ENCODE measurements around the gene FBXO15.

FBXO15 gene

DNA sequence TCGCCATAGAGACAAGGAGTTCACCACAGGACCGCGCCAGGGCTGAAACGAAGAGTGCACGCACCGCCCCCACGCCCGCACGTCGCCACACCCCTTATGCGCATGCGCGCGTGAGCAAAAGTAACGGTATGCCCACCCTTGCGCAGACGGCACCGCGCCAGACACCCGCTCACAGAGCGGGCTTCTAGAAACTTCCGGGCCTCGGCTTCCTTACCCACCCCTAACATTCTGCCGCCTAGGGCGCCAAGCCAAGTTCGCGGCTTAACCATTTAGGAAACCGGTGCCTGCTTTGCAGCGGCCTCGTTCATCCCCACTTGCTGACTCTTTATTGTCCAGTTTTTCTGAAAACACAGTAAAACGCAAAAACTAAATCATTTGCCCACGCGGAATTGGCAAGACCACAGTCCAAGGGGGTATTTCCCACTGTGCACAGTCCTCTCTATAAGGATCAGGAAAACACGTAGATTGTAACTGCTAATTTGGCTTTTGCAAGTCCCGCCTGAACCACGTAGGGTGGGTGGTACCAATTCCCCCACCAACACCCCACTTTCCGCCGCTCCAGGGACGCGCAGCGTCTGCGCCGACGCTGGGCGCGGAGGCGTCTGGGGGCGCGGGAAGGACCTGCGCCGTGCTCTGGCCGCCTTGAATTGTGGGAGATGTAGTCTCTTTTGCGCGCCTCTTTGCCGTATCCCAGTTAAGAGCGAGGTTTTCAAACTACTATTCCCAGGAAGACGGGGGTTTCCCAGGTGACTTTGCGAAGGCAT, at the start of gene FBXO15, which contains the start of gene TIMM21:
Gene FBXO15, minus strand, starts transcription at position 56 of the 764 bp plus-strand sequence. Its CDS starts 49 bp downstream, at position 7.
Gene TIMM21, plus strand, starts transcription at position 745 of the 764 bp plus-strand sequence. CDS start 286 bp downstream, outside the sequence.
- DNase-seq (ENCODE audit: low read depth, low spot score) = peak; percentile 94

- peak; percentile 32 for DNase-seq (ENCODE audit: low read depth, low spot score)
Observed at GRCh38 chr18:74196220-74197119, 48.8 kb upstream of the FBXO15 start.

- DNase-seq (ENCODE audit: low read depth, low spot score) = no peak
Observed at GRCh38 chr18:74194691-74195090, 47.1 kb upstream of the FBXO15 start.

- DNase-seq (ENCODE audit: low read depth, low spot score) = no peak
Observed at GRCh38 chr18:74191577-74191976, 43.9 kb upstream of the FBXO15 start.

GRCh38 chr18:74190086-74190485, 42.5 kb upstream of the FBXO15 start:
- no peak for DNase-seq (ENCODE audit: low read depth, low spot score)

DNA sequence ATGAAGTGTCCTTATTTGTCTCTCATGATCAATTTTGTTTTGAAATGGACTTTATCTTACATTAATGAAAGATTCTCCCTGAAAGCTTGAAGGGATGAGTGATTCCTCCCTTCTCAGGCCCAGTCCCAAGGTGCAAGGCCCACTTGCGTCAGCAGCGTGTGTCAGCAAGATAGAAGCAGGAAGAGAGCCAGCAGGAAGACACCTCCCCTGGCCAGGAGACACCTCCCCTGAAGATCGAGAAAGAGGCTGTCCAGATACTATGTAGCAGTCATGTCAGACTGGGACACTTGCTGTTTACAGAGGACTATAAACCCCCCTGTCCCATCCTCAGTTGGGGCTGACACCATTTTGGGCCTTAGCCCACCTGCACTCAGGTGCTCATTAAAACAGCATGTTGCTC, 39.0 kb upstream of the FBXO15 start:
- no peak for DNase-seq (ENCODE audit: low read depth, low spot score)

DNA sequence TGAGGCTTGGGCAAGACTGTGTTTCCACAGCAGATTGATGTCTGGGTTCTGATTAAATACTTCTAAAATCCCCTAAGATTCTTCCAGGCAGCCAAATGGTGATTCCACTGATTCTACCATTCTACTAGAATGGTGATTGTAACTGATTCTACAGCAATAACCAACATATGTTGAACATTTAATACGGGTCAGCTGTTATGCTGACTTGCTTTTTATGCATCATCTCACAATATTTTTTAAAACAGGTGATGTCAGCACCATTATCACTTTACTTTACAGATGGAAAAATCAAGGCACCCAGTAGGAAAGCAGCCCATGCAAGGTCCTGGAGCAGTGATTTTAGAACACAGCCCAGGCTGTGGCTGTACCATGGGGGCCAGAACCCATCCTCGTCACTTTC, 38.2 kb upstream of the FBXO15 start:
- DNase-seq (ENCODE audit: low read depth, low spot score) = no peak

GRCh38 chr18:74184875-74185274, 37.2 kb upstream of the FBXO15 start:
- DNase-seq (ENCODE audit: low read depth, low spot score) = no peak

DNA sequence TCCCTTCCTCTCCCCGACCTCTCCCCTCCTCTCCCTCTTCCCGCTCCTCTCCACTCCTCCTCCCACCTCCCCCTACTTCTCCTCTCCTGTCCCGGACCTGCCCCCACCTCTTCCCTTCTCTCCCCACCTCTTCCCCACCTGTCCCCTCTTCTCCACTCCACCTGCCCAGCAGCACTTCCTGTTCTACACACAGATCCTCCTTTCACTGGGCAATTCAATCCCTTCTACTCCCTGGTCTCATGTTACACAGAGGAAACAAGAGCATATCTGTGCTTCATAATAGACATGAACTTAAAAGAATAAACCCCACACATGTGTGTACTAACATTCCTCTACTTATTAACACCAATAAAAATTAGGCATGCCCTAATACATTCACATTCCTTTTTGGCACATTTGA, 35.5 kb upstream of the FBXO15 start:
- no peak for DNase-seq (ENCODE audit: low read depth, low spot score)

DNA sequence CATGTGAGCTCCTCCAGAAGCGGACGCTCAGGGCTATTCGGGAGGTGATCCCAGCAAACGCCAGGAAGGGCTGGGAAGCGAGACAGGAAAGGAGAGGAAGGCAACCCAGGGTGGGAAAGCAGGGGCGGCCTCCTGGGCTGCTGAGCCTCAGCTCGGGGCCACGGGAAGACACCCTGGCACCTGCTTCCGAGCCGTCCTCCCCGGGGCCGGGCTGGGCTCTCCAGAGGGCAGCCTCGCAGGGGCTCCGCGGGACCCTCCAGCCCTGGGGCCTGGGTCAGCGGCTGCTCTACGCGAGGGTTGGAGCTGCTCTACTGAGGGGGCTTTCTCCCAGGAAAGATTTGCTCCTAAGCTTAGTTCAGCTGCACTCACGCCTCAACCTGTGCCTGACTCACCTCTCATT, 34.7 kb upstream of the FBXO15 start:
- DNase-seq (ENCODE audit: low read depth, low spot score) = no peak

GRCh38 chr18:74179623-74180199, 32.1 kb upstream of the FBXO15 start:
- DNase-seq (ENCODE audit: low read depth, low spot score) = no peak

GRCh38 chr18:74178884-74179283, 31.2 kb upstream of the FBXO15 start:
- no peak for DNase-seq (ENCODE audit: low read depth, low spot score)

GRCh38 chr18:74175658-74176057, 28.0 kb upstream of the FBXO15 start:
- DNase-seq (ENCODE audit: low read depth, low spot score) = no peak

DNA sequence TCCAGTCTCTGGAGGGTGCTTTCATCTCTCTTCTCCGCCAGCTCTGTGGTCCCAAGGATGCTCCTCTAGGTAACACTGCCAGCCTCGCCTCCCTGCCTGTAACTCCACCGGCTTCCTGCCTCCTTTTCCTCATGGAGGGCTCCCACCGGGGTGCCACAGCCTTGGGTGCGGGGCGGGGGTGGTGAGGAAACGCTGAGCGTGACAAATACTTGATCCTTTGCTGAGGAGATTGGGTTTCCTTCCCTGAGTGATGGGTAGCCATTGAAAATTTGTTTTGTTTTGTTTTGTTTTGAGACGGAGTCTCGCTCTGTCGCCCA, 25.8 kb upstream of the FBXO15 start:
- no peak for DNase-seq (ENCODE audit: low read depth, low spot score)

DNA sequence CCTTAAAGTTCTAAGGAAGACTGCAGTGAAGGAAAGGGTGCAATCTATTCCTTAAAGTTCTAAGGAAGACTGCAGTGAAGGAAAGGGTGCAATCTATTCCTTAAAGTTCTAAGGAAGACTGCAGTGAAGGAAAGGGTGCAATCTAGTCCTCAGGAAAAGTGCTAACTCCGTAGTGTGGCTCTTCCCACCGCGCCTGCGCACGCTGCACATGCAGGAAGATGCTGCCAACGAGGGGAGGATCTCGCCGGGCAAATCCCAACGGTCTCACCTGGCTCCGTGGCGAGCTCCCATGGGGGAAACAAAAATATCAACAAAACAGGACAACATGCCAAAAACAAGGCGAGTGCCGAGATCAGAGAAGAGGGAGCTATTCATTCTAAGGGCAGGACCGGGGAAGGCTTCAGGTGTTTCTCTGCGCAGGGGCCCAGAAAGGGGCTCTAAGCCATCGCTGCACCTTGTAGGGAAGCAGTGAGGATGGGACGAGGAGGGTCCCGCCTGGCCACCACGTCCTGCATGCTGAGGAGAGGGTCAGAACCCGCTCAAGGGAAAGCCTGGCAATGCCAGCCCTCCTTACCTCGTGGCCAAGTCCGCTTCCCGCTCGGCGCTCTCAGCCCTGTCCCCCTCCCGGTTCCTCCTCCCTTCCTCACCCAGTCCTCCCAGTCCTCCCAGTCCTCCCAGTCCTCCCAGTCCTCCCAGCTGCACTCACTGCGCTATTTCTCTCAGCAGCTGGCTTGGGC, 25.2 kb upstream of the FBXO15 start:
- no peak for DNase-seq (ENCODE audit: low read depth, low spot score)

DNA sequence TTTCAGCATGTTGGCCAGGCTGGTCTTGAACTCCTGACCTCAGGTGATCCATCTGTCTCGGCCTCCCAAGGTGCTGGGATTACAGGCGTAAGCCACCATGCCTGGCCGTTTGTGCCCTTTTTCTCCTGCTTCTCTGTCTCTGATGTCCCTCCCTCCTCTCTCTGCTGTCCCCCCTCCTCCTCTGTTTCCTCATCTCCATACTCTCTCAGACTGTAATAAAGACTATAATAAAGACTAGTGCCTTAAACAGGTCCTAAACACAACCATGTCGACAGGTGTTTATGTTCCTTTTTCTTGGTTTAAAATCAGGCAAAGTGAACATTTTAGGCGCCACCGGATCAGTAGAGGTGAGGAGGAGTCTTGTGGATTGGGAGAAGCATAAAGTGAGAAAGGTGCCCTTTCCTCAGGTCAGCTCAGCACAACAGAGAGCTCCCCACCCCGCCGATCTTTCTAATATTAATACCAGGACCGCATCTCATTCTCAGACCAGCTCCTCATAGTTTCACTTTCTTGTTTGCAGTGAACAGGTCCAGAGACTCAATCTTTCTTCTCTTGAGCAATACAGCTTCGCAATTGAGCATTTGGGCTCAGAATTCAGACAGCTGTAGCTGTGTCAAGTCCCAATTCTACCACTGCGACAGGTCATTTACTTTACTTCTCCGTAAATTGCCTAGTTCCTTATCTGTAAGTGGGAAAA, 24.4 kb upstream of the FBXO15 start:
- DNase-seq (ENCODE audit: low read depth, low spot score) = no peak

DNA sequence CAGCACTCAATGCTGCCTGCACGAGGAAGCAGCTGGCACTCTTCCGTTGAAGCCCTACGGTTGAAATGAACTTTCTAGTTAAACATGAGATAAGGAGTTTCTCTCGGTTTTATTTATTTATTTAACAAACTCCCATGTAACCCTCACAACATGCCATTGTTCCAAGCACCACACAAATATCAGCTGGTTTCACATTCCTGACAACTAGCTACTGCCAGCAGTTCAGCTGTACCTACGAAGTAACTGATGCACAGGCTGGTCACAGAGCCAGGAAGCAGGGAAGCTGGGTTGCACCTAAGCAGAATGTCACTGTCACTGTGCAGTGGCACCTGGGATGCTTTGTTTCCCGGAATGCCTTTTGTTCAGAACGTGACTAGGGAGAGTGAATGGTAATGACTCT, 18.8 kb upstream of the FBXO15 start:
- no peak for DNase-seq (ENCODE audit: low read depth, low spot score)

- no peak for DNase-seq (ENCODE audit: low read depth, low spot score)
Observed at GRCh38 chr18:74163019-74163660, 15.5 kb upstream of the FBXO15 start.

DNA sequence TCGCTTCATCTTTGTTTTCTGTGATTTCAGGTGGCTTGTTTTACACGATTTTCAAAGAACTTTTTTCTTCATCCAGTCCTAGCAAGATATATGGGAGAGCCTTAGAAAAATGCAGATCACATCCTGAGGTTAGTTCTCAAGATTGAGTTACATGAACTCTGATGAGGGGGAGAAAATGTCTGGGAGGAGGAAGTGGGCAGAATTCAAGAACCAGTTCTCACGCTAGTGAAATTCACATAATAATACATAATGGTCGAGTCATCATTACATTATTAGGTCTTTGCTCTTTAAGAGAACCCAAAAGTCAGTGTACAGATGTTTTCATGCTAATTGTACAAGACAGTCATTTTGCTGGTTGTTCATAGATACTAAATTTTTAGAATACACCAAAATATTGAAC, 7.6 kb upstream of the FBXO15 start:
- no peak for DNase-seq (ENCODE audit: low read depth, low spot score)

- no peak for DNase-seq (ENCODE audit: low read depth, low spot score)
Observed at GRCh38 chr18:74154716-74155115, 7.1 kb upstream of the FBXO15 start.

GRCh38 chr18:74153793-74154192, 6.2 kb upstream of the FBXO15 start:
- DNase-seq (ENCODE audit: low read depth, low spot score) = no peak
